Measurements from ENCODE around the gene CKAP2L. TPM values are rescaled to one million over a fixed set of nuclear protein-coding genes. Genes with fewer than 3 reads are reported as not detected.

Gene CKAP2L
- total and polyA plus RNA-seq, 2 donors (not counting 3 experiments of a cell fraction or from before 2014, with no cell fraction given): 3.4 to 30.7 TPM

GRCh38 chr2:112760149-112760548, 4.3 kb downstream of the CKAP2L start:
- TF ChIP-seq POLR2A (IDR thresholded peaks at IDR 0.05; ENCODE audit: low read depth, low read length): no peak
- no peak for TF ChIP-seq EZH2 (IDR thresholded peaks at IDR 0.05; ENCODE audit: borderline replicate concordance, low read depth, low read length, severe bottlenecking)
- no peak for TF ChIP-seq MAX (IDR thresholded peaks at IDR 0.05; ENCODE audit: insufficient read depth, insufficient read length)
- TF ChIP-seq GATA2 (IDR thresholded peaks at IDR 0.05; ENCODE audit: insufficient read depth, insufficient read length, low read depth, low read length): no peak
- no peak for TF ChIP-seq POLR2AphosphoS5 (IDR thresholded peaks at IDR 0.05; ENCODE audit: insufficient read depth, low read depth, low read length)
- TF ChIP-seq CTCF (IDR thresholded peaks at IDR 0.05; ENCODE audit: extremely low read depth in 1 of 2, insufficient read depth in 1 of 2, low read depth in 1 of 2, low read length in 2 of 2): no peak
- TF ChIP-seq JUN (IDR thresholded peaks at IDR 0.05; ENCODE audit: borderline replicate concordance, insufficient read depth, insufficient read length, low read depth): no peak
- no peak for TF ChIP-seq MYC (IDR thresholded peaks at IDR 0.05; ENCODE audit: low read depth, low read length)
- TF ChIP-seq FOS (IDR thresholded peaks at IDR 0.05; ENCODE audit: borderline replicate concordance, insufficient read depth, low read length): no peak
- Histone ChIP-seq H4K20me1 (replicated peaks; ENCODE audit: control insufficient read depth, extremely low read depth, insufficient read depth, low read length) (no peaks in the 10 kb centered on the region), H3K9ac (replicated peaks; ENCODE audit: extremely low read depth, insufficient read depth, low read length) (no peak overlapping the region), H2AFZ (ENCODE audit: low read depth, low read length) (no peak overlapping the region), H3K27ac (ENCODE audit: insufficient read depth, low read depth, low read length) (no peak overlapping the region), H3K9me3 (replicated peaks; ENCODE audit: control insufficient read depth, insufficient read depth, low read length) (no peaks in the 10 kb centered on the region), H3K4me3 (replicated peaks in 1 of 3; ENCODE audit: insufficient read depth in 1 of 3, low read depth in 1 of 3, low read length in 3 of 3) (no peak overlapping the region), H3K79me2 (ENCODE audit: control insufficient read depth, insufficient read depth, low read length) (peaks cover 51% of the 10 kb centered on the region), H3K27me3 (ENCODE audit: control insufficient read depth in 2 of 2, insufficient read depth in 2 of 2, low read length in 2 of 2) (no peaks in the 10 kb centered on the region), H3K36me3 (ENCODE audit: control insufficient read depth in 2 of 2, extremely low read depth in 1 of 2, insufficient read depth in 2 of 2, low read length in 2 of 2) (peaks cover 0 to 24% of the 10 kb centered on the region in 2 experiments), H3K4me1 (ENCODE audit: control insufficient read depth, extremely low read depth, insufficient read depth, low read length) (peaks cover 20% of the 10 kb centered on the region), H3K4me2 (ENCODE audit: insufficient read depth, low read length) (no peak overlapping the region), H3K9me1 (replicated peaks; ENCODE audit: control insufficient read depth, extremely low read depth, insufficient read depth, low read length) (no peaks in the 10 kb centered on the region)
- intact Hi-C loops (cut with micrococcal nuclease): loop anchor here (5.0 kb wide), 1 partner anchor 72 kb away; no protein-coding TSS in a partner anchor
- no TSS peak for BruUV-seq (replicated peaks)
- dilution Hi-C loops (cut with MboI; ENCODE audit: extremely low pct_ligation_motif_present, low sequenced_read_pairs): loop anchor here (25.0 kb wide), 1 partner anchor 177 kb away; no protein-coding TSS in a partner anchor
- ChIA-PET POLR2A (no interaction called here), CTCF (interaction anchor here (0.9 to 6.2 kb wide), 4 partner anchors 10 to 181 kb away, joined by 3 to 44 read pairs (median 15); no protein-coding TSS in a partner anchor)
- peak; percentile 4 for FAIRE-seq
- DNase-seq (ENCODE audit: low read depth, low spot score): no peak

All from endothelial cell of umbilical vein (primary cell).